H1 (cell line): ENCODE measurements around the gene MTM1. TPM values are rescaled to one million over a fixed set of nuclear protein-coding genes. Genes with fewer than 3 reads are reported as not detected.

Experiments used
- BACH1 ChIP-seq: IDR thresholded peaks from 2 replicates; pipeline ENCODE4 v1.6.1; 2012; ENCODE audit warnings: low read length, improper control_type of control experiment
- CREB1 ChIP-seq: IDR thresholded peaks from 2 replicates; pipeline ENCODE4 v1.6.1; 2012; ENCODE audit warnings: inconsistent platforms
- HDAC2 ChIP-seq, 2 experiments: fragments of 300-600 bp in 1 of 2; sonication (generic) in 1 of 2; IDR thresholded peaks; 2 replicates each; pipeline ENCODE4 v1.6.1; 2011 to 2012; ENCODE audit warnings: low read depth in 2 of 2, low read length in 2 of 2, mild to moderate bottlenecking in 2 of 2, moderate library complexity in 2 of 2, borderline replicate concordance in 1 of 2, inconsistent platforms in 1 of 2
- JUN ChIP-seq: IDR thresholded peaks from 2 replicates; pipeline ENCODE4 v1.6.1; 2011; ENCODE audit warnings: low read depth, mild to moderate bottlenecking, improper control_type of control experiment, low read length
- TAF7 ChIP-seq: optimal IDR thresholded peaks from 2 replicates; pipeline ENCODE3; 2011; ENCODE audit warnings: low read depth, mild to moderate bottlenecking, inconsistent platforms, low read length, moderate library complexity, borderline replicate concordance
- TBP ChIP-seq: IDR thresholded peaks from 2 replicates; pipeline ENCODE4 v1.6.1; 2011; ENCODE audit warnings: low read depth, low read length, improper control_type of control experiment
- polyA plus RNA-seq, 7 experiments: library from polyadenylated mRNA; depleted of rRNA in 3 of 7; stranded (reverse) in 5 of 7; unstranded in 2 of 7; fragments of >200 nt in 5 of 7; fragments of 200-250 nt in 2 of 7; gene quantifications; 1 replicate in 5 of 7; 2 replicates in 1 of 7; 4 replicates in 1 of 7; pipeline versions ENCODE4 v1.2.1 to v1.2.3, GENCODE V29; 2011 to 2013; ENCODE audit warnings: missing spikeins in 2 of 7, mixed read lengths in 2 of 7
- total RNA-seq: library from RNA; stranded (reverse); fragmentation: NEBNext Ultra II Directional; extraction: Animal tissue kit (Norgen Biotek cat#: 25700); gene quantifications from 2 replicates; pipeline ENCODE4 v1.2.1, GENCODE V29; 2021

Gene MTM1
- total and polyA plus RNA-seq, 2 of the 8 experiments (the other 6 are each of a cell fraction or from before 2014, with no cell fraction given) = 2.3 to 8.4 TPM

DNA sequence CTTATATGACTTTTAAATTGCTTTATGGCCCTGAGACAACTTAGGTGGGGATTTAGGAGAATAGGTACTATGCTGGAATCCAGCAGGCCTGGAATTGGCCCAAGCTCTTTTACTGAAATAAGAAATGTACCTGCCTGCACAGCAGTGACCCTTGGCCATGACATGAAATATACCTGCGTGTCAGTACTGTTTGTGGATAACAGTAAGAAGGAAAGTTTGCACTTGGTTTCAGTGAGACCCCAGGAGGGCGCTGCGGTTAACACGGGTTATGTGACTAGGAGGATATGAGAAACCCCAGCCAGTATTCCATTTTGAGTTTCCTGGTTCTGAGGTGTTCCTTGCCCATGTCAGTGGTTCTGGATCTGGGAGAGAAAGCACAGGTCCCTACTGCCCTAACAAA, 5.3 kb downstream of the MTM1 start (continued):
- no peak for TF ChIP-seq JUN
- no peak for TF ChIP-seq TBP
- no peak for TF ChIP-seq HDAC2 (IDR thresholded peaks at IDR 0.05; ENCODE audit: borderline replicate concordance in 1 of 2, low read depth in 2 of 2, low read length in 2 of 2)
- no peak for TF ChIP-seq BACH1
- no peak for TF ChIP-seq CREB1
- TF ChIP-seq TAF7 = no peak
